GM19328 (cell line): ENCODE results near the gene SPATS1.

Experiments
- ATAC-seq: cut with Tn5 transposase; IDR thresholded peaks from one replicate; pipeline ENCODE4 v1.9.1; 2021; ENCODE audit warnings: mild to moderate bottlenecking, moderate library complexity; ENCODE audit not compliant: unreplicated experiment

The SPATS1 gene

GRCh38 chr6:44386364-44386928 is 44.0 kb downstream of the SPATS1 start:
- ATAC-seq: no peak

GRCh38 chr6:44386929-44387345 is 44.5 kb downstream of the SPATS1 start:
- ATAC-seq: peak; percentile 5

- peak; percentile 84 for ATAC-seq
Observed at GRCh38 chr6:44387346-44388134, 45.1 kb downstream of the SPATS1 start, which contains the start of gene CDC5L. Gene CDC5L (plus strand): TSS chr6:44387706. CDS start chr6:44387824, 118 bp downstream.

- no peak for ATAC-seq
Observed at GRCh38 chr6:44388135-44388487, 45.7 kb downstream of the SPATS1 start.

GRCh38 chr6:44388887-44389286 is 46.4 kb downstream of the SPATS1 start:
- no peak for ATAC-seq

- ATAC-seq: no peak
Observed at GRCh38 chr6:44390158-44390683, 47.8 kb downstream of the SPATS1 start.
